ENCODE measurements around the gene PCDHGB1.

PCDHGB1 gene

GRCh38 chr5:141355641-141356040 lies 5.7 kb downstream of the PCDHGB1 start:
- H3K4me3 ChIP-seq, result peak overlapping the region in 1 of 2 donors; percentile 32
- DNase-seq, result no peak
- H3K9me3 ChIP-seq, result peaks cover 0 to 100% (median 88%) of the 10 kb centered on the region in 3 donors

GRCh38 chr5:141356133-141356532 lies 6.2 kb downstream of the PCDHGB1 start:
- intact Hi-C loops (cut with DNase I; ENCODE audit: low total_unique reads), result no loop called here
- H3K4me1 ChIP-seq, result no peaks in the 10 kb centered on the region
- peaks cover 0 to 3% of the 10 kb centered on the region in 2 donors for H3K27me3 ChIP-seq
- H3K9me3 ChIP-seq, result peaks cover 0 to 100% (median 88%) of the 10 kb centered on the region in 3 donors
- H3K4me3 ChIP-seq, result no peak overlapping the region
- TF ChIP-seq CTCF (IDR thresholded peaks at IDR 0.05), result no peak
- DNase-seq, result no peak
- no peak overlapping the region for H3K27ac ChIP-seq
- peaks cover 0 to 19% (median 13%) of the 10 kb centered on the region in 3 donors for H3K36me3 ChIP-seq

More at GRCh38 chr5:141355641-141356040, 5.7 kb downstream of the PCDHGB1 start:
- Histone ChIP-seq H3K4me1 (no peaks in the 10 kb centered on the region), H3K27ac (no peak overlapping the region), H3K27me3 (peaks cover 0 to 3% of the 10 kb centered on the region in 2 donors), H3K36me3 (peaks cover 0 to 18% (median 11%) of the 10 kb centered on the region in 3 donors)
- TF ChIP-seq CTCF (IDR thresholded peaks at IDR 0.05), result no peak
- intact Hi-C loops (cut with DNase I; ENCODE audit: low total_unique reads), result no loop called here

- Histone ChIP-seq H3K4me1 (no peaks in the 10 kb centered on the region), H3K4me3 (no peak overlapping the region), H3K36me3 (peaks cover 0 to 24% (median 14%) of the 10 kb centered on the region in 3 donors), H3K9me3 (peaks cover 0 to 99% (median 88%) of the 10 kb centered on the region in 3 donors), H3K27me3 (peaks cover 0 to under 1% of the 10 kb centered on the region in 2 donors), H3K27ac (no peak overlapping the region)
- DNase-seq, result no peak
- no peak for TF ChIP-seq CTCF (IDR thresholded peaks at IDR 0.05)
- intact Hi-C loops (cut with DNase I; ENCODE audit: low total_unique reads), result no loop called here
Measured at GRCh38 chr5:141356950-141357349, 7.1 kb downstream of the PCDHGB1 start.

GRCh38 chr5:141359790-141360426 lies 10.0 kb downstream of the PCDHGB1 start, which contains the start of gene PCDHGB2:
PCDHGB2 (plus strand) TSS chr5:141359994; CDS start chr5:141360136, 142 bp downstream.
- intact Hi-C loops (cut with DNase I; ENCODE audit: low total_unique reads), result no loop called here
- no peak for TF ChIP-seq CTCF (IDR thresholded peaks at IDR 0.05)
- Histone ChIP-seq H3K4me3 (peak within 1 kb of the TSS; percentile 25 to 35), H3K4me1 (no peaks in the 10 kb centered on the region), H3K9me3 (peaks cover 8 to 99% (median 91%) of the 10 kb centered on the region in 3 donors), H3K27ac (no peak within 1 kb of the TSS), H3K36me3 (peaks cover 0 to 32% (median 29%) of the 10 kb centered on the region in 3 donors), H3K27me3 (peaks cover 0 to 3% of the 10 kb centered on the region in 2 donors)
- DNase-seq, result no peak

GRCh38 chr5:141360685-141361084 lies 10.8 kb downstream of the PCDHGB1 start:
- TF ChIP-seq CTCF (IDR thresholded peaks at IDR 0.05), result no peak
- Histone ChIP-seq H3K27ac (no peak overlapping the region), H3K27me3 (peaks cover 0 to 3% of the 10 kb centered on the region in 2 donors), H3K9me3 (peaks cover 12 to 99% (median 91%) of the 10 kb centered on the region in 3 donors), H3K36me3 (peaks cover 0 to 37% (median 34%) of the 10 kb centered on the region in 3 donors), H3K4me1 (no peaks in the 10 kb centered on the region), H3K4me3 (no peak overlapping the region)
- DNase-seq, result no peak
- intact Hi-C loops (cut with DNase I; ENCODE audit: low total_unique reads), result no loop called here

Measured in tibial artery (tissue), 4 donors.